Activated CD8-positive, alpha-beta memory T cell treated with anti-CD3 and anti-CD28 coated beads for 48 hours (primary cell): ENCODE results near the gene ZDHHC7.
"Not testable (repeated sequence)": the region's sequence is repeated elsewhere in the genome, so short reads cannot be mapped to it uniquely, and the experiment has no call there.

Experiments used
- DNase-seq, 3 experiments: peaks; one replicate each; pipeline ENCODE4 v3.0.0-alpha.2; 2020; ENCODE audit warnings: low read depth in 2 of 3, low spot score in 2 of 3

The ZDHHC7 gene

GRCh38 chr16:84943620-84944019 is 67.7 kb downstream of the ZDHHC7 start:
- no peak for DNase-seq

GRCh38 chr16:84942786-84943185 is 68.5 kb downstream of the ZDHHC7 start:
- DNase-seq: no peak

GRCh38 chr16:84941921-84942320 is 69.4 kb downstream of the ZDHHC7 start:
- no peak for DNase-seq

DNA sequence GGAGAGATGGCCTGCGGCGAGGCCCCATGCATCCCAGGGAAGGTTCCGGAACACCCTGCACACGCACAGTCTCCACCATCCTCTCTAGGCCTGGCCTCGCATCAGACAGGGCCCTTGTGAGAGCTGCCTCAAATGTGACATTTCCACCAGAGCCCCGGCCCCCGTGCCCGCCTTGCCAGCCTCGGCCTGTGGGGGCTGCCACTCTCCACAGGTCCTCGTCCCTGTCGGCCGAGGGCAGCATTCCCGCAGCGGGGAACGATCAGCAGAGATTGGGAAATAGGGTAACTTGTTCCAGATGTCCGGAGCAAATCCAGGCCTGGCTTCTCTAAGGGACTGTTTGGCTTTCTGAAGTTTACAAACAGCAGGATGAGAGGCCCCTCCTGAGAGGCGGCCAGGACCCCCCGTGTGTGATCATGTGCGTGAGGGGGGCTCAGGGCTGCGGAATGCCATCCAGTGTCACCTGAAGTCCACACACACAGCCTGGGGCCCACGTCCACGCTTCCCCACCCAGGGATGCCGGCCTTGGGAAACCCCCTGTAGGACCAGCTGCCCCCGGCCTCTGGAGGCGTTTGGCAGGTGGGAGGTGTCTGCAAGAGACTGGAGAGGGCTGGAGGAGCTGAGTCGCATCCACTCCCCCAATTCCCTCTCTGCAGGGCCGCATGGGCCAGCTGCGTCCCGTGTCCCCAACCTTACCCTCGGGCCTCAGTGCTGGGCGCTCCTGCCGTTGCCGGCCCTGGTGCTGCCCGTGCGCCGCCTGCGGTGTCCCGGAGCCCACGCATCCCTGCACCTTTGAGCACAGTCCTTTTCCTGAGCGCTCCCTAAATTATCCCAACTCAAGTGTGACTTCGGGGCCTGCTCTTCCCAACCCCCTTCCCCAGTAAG is 70.4 kb downstream of the ZDHHC7 start:
- no peak for DNase-seq

DNA sequence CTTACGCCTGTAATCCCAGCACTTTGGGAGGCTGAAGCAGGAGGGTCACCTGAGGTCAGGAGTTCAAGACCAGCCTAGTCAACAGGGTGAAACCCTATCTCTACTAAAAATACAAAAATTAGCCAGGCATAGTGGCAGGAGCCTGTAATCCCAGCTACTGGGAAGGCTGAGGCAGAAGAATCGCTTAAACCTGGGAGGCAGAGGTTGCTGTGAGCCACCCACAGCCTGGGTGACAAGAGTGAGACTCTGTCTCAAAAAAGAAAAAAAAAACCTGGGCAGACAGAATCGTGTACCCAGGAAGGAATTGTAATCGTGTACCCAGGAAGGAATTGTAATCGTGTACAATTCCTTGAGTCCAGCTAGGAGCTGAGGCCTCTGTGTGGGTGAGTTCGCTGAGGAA is 72.7 kb downstream of the ZDHHC7 start:
- DNase-seq: not testable (repeated sequence)

GRCh38 chr16:84937196-84938005 is 73.9 kb downstream of the ZDHHC7 start:
- DNase-seq: no peak

- DNase-seq: no peak
Measured at GRCh38 chr16:84933774-84934631, 77.3 kb downstream of the ZDHHC7 start.

DNA sequence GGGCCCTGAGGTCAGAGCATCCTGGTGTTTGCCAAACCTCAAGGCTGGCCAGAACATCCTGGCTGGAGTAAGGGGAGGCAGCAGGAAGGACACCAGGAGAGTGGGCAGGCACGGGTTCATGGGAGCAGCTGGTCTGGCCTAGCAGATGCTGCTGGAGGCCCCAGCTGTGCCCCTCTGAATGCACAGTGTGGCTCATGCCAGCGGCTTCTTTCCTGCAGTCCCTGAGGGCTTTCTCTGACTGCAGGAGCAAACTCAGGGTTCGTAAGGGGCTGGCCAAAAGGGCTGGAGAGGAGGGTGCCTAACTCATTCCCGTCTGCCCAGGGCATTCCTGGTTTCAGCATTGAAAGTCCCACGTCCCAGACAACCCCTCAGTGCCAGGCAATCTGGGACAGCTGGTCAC is 78.7 kb downstream of the ZDHHC7 start:
- DNase-seq: no peak

GRCh38 chr16:84931506-84931905 is 79.8 kb downstream of the ZDHHC7 start:
- DNase-seq: no peak

DNA sequence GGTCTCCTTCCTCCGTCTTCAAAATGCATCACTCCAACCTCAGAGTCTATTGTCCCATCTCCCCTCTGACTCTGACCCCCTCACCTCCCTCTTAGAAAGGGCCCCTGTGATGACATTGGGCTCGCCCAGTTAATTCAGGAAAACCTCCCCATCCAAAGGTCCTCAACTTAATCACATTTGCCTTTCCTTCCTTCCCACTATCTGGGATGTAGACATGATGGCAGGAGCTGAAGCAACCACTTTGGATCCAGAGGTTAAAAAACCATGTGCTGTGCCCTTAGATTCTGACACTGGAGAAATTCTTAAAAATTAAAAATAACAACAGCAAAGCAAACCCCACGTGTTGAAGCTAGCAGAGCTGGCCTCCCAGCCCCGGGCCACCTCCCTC is 80.2 kb downstream of the ZDHHC7 start:
- DNase-seq: no peak

- DNase-seq: no peak
Measured at GRCh38 chr16:84930298-84931106, 80.8 kb downstream of the ZDHHC7 start.

DNA sequence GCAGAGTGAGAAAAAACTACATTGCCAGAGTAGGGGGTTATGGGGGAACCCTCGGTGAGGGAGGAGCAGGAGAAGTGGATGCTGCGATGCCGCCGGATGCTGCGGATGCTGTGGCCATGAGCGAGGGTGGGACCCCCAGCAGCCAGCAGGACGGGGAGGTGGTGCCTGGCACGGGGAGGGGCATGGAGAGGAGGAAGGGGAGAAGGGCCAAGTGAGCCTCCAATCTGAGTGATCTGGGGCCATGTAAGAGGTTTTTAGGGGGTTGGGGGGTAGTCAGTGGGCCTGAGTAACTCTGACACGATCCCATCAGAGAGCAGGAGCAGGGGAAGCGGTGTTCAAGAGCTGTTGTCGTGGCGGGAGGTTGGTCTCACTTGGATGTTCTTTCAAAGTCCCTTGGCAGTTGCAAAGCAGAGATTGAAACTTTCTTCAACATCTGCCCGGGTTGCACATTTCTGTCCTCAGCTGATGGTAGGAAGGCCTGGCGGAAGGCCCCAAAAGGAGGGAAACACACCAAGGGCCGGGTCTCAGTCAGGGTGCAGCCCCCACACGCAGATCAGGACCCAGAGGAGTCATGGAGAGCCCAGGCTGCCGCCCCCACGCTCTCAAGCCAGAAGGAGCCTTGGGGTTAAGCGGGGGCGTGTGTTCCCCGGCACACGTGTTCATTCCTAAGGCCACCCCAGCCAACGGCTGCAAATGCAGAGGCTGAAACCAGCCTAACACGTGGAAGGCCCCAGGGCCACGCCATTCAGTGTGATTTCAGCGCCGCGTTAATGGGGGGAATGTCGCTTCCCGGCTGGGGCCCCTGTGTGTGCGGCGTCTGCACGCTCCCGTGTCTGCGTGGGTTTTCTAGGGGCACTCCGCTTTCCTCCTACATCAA is 81.7 kb downstream of the ZDHHC7 start:
- no peak for DNase-seq

GRCh38 chr16:84928679-84929420 is 82.5 kb downstream of the ZDHHC7 start:
- DNase-seq: no peak

DNA sequence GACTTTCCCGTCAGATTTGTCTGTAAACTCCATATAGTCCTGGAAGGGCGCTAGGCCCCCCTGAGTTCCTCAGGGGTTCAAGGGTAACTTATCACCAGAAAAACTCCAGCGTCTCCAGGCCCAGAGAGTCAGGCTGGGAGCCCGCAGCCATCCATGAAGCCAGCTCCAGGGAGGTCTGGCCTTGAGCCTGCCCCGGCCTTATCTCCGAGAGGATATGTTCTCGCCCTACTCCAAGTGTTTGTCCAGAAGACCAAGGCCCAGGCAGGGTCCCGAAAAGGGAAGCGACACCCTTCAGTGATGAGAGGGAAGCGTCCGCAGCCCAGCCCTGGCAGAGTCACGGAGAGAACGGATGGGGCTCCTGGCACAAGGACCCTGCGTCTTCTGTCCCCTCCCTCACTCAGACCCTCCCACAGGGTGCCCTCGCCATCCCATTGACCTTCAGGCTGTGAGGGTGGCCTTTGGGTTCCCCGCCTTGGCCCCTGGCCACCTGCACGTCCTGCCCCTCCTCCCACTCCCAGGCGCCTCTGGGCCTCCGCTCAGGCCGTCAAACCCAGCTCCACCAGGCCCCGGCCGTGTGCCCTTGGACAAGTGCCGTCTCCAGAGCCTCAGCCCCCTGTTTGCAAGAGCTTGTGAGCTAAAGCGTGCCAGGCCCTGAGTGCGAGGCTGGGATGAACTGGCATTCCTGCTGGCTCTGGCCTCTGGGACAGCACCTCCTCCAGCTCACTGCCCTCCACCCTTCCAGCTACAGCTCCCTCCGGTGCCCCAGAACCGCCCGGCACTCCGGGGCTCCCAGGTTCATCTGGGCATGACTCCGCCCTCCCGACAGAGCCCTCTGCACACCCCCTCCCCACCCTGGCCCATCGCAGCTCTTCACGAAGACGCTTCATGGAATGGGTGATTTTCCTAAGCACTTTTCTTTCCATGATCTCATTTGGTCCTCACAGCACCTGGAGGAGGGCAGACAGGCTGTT is 83.4 kb downstream of the ZDHHC7 start:
- no peak for DNase-seq

- DNase-seq: no peak
Measured at GRCh38 chr16:84926462-84926861, 84.9 kb downstream of the ZDHHC7 start.

DNA sequence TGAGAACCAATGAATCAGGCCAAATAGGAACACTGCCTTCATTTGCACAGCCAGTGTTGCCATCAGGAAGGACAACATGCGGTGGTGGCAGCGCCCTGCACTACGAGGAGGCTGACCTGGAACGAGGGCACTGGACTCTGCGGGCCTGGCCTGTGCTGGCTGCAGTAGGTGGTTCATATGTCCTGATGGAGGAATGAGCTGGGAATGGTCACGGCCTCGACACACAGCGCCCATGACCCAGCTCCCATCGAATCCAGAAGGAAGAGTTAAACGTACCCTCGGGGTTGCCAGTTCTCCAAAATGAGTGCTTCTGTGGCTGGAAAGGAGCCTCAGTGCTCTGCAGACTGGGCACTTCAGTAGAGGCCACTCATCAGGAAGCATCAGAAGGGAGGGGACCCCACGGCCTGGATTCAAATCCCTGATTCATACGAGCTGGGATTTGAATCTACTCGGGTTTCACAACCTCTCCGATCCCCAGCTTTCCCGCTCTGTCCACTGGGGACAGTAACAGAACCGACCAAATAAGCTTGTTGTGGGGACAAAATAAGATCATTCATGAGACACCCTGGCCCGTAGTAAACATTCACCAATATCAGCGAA is 85.5 kb downstream of the ZDHHC7 start:
- no peak for DNase-seq

DNA sequence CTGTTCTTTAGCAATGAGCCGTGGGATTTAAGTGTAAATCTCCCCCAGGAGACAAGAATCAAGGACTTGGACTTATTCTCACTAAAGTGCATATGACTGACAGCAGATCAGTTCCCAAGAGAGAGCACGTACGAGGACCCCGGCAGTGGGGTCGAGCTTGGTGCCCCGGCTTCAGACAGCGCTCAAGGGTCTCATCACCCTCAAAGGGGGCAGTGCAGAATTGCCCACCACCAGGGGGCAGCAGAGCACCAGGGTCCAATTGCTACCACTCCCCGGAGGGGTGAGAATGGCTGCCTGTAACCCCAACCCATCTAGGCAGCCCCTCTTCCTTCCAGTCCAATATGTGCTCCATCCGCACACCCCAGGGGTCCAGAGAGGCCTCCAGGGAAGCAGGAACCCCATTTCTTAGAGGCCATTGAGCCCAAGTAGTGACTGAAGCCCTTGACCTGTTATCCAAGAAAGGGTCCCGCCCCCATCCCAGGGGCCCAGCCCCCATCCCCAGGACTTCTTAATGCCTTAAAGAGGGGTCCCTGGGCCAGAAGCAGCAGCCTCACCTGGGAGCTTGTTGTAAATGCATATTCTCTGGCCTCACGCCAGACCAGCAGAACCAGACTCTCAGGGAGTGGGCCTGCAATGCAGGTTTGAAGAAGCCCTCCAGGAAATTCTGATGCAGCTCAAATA is 86.1 kb downstream of the ZDHHC7 start:
- peak; percentile 29 to 76 (median 66) for DNase-seq
